Astrocyte (in vitro differentiated cells and primary cell): ENCODE data around the gene IFITM2. TPM values are rescaled to one million over a fixed set of nuclear protein-coding genes. Genes with fewer than 3 reads are reported as not detected.
"Not testable (repeated sequence)": the region's sequence is repeated elsewhere in the genome, so short reads cannot be mapped to it uniquely, and the experiment has no call there.

Experiments
- DNase-seq: peaks from one replicate; pipeline ENCODE4 v3.0.0-alpha.2; 2010; ENCODE audit warnings: low read depth
- FAIRE-seq: peaks from 2 replicates; lab custom pipeline; 2011; peaks lifted over from hg19 to GRCh38; lab: Jason Lieb, UNC
- H2AFZ ChIP-seq: 2 replicates; pipeline ENCODE4 v1.6.0; 2012; ENCODE audit warnings: low read depth, low read length, inconsistent platforms
- H3K27ac ChIP-seq: 2 replicates; pipeline ENCODE4 v1.5.1; 2011; ENCODE audit warnings: low read depth, low read length, inconsistent platforms
- H3K27me3 ChIP-seq: 2 replicates; pipeline ENCODE4 v1.6.0; 2011; ENCODE audit warnings: low read length, inconsistent platforms; ENCODE audit not compliant: insufficient read depth
- H3K36me3 ChIP-seq: 2 replicates; pipeline ENCODE4 v1.5.1; 2011; ENCODE audit warnings: low read length, inconsistent platforms; ENCODE audit not compliant: insufficient read depth
- H3K4me1 ChIP-seq: 2 replicates; pipeline ENCODE4 v1.5.1; 2011; ENCODE audit warnings: low read length, inconsistent platforms; ENCODE audit not compliant: insufficient read depth
- H3K4me2 ChIP-seq: 2 replicates; pipeline ENCODE4 v1.6.0; 2012; ENCODE audit warnings: low read length, inconsistent platforms
- H3K4me3 ChIP-seq: 2 replicates; pipeline ENCODE4 v1.5.1; 2011; ENCODE audit warnings: low read depth, mild to moderate bottlenecking, low read length, inconsistent platforms; ENCODE audit not compliant: insufficient read depth
- H3K79me2 ChIP-seq: 2 replicates; pipeline ENCODE4 v1.6.0; 2012; ENCODE audit warnings: mild to moderate bottlenecking, low read length, inconsistent platforms; ENCODE audit not compliant: insufficient read depth
- H3K9ac ChIP-seq: 2 replicates; pipeline ENCODE4 v1.6.0; 2012; ENCODE audit warnings: mild to moderate bottlenecking, low read length, inconsistent platforms
- H3K9me3 ChIP-seq: 2 replicates; pipeline ENCODE4 v1.5.1; 2012; ENCODE audit warnings: low read depth, mild to moderate bottlenecking, low read length, inconsistent platforms; ENCODE audit not compliant: insufficient read depth
- H4K20me1 ChIP-seq: 2 replicates; pipeline ENCODE4 v1.6.0; 2012; ENCODE audit warnings: low read length, inconsistent platforms; ENCODE audit not compliant: insufficient read depth
- H3K27ac Mint-ChIP-seq: one replicate; pipeline ENCODE4 v1.8.0; 2021; ENCODE audit warnings: mild to moderate bottlenecking, mixed read lengths; ENCODE audit not compliant: unreplicated experiment
- H3K27me3 Mint-ChIP-seq: one replicate; pipeline ENCODE4 v1.8.0; 2021; ENCODE audit warnings: low read depth, mixed read lengths; ENCODE audit not compliant: unreplicated experiment
- H3K36me3 Mint-ChIP-seq: one replicate; pipeline ENCODE4 v1.8.0; 2021; ENCODE audit warnings: low read depth, mixed read lengths; ENCODE audit not compliant: unreplicated experiment
- H3K4me1 Mint-ChIP-seq: one replicate; pipeline ENCODE4 v1.8.0; 2021; ENCODE audit warnings: low read depth, mixed read lengths; ENCODE audit not compliant: unreplicated experiment
- H3K4me3 Mint-ChIP-seq: one replicate; pipeline ENCODE4 v1.8.0; 2021; ENCODE audit warnings: mild to moderate bottlenecking, moderate library complexity, mixed read lengths; ENCODE audit not compliant: unreplicated experiment
- H3K9me3 Mint-ChIP-seq: one replicate; pipeline ENCODE4 v1.8.0; 2021; ENCODE audit warnings: mild to moderate bottlenecking, mixed read lengths; ENCODE audit not compliant: unreplicated experiment
- CTCF ChIP-seq: IDR thresholded peaks from 2 replicates; pipeline ENCODE4 v1.5.1; 2011; ENCODE audit warnings: low read depth, mild to moderate bottlenecking, inconsistent platforms, low read length, moderate library complexity; ENCODE audit not compliant: insufficient read depth
- EZH2 ChIP-seq: IDR thresholded peaks from 2 replicates; pipeline ENCODE4 v1.6.1; 2012; ENCODE audit warnings: mild to moderate bottlenecking, low read length, inconsistent platforms; ENCODE audit not compliant: insufficient read depth
- total RNA-seq: library from RNA; stranded (reverse); gene quantifications from 2 replicates; pipeline ENCODE4 v1.2.1, GENCODE V29; 2021

IFITM2 gene
- total RNA-seq, 1 donor from 2014 or later, result 474 TPM

GRCh38 chr11:324156-324555 is 16.5 kb downstream of the IFITM2 start:
- peaks cover 3% of the 10 kb centered on the region for H3K36me3 Mint-ChIP-seq
- Histone ChIP-seq H3K4me1 (peaks cover 15% of the 10 kb centered on the region), H3K4me3 (no peak overlapping the region), H4K20me1 (no peaks in the 10 kb centered on the region), H3K9ac (no peak overlapping the region), H3K9me3 (no peaks in the 10 kb centered on the region), H3K27me3 (no peaks in the 10 kb centered on the region), H3K27ac (no peak overlapping the region), H2AFZ (no peak overlapping the region), H3K79me2 (peaks cover 12% of the 10 kb centered on the region), H3K36me3 (no peaks in the 10 kb centered on the region), H3K4me2 (no peak overlapping the region)
- H3K27me3 Mint-ChIP-seq, result peaks cover 3% of the 10 kb centered on the region
- no peak overlapping the region for H3K4me3 Mint-ChIP-seq
- H3K4me1 Mint-ChIP-seq, result peaks cover 10% of the 10 kb centered on the region
- no peak overlapping the region for H3K27ac Mint-ChIP-seq
- DNase-seq, result no peak
- H3K9me3 Mint-ChIP-seq, result no peaks in the 10 kb centered on the region
- no peak for TF ChIP-seq CTCF
- no peak for TF ChIP-seq EZH2
- no peak for FAIRE-seq

- not testable (repeated sequence) for H3K27me3 Mint-ChIP-seq, H3K4me2 ChIP-seq, H3K79me2 ChIP-seq, H3K27ac ChIP-seq, H3K9me3 Mint-ChIP-seq, H3K9me3 ChIP-seq, H3K36me3 Mint-ChIP-seq, DNase-seq, H3K36me3 ChIP-seq, H3K27ac Mint-ChIP-seq, H3K4me3 Mint-ChIP-seq, FAIRE-seq, H3K27me3 ChIP-seq, H4K20me1 ChIP-seq, H3K9ac ChIP-seq, H2AFZ ChIP-seq, H3K4me3 ChIP-seq
- peaks cover 10% of the 10 kb centered on the region for H3K4me1 Mint-ChIP-seq
- H3K4me1 ChIP-seq, result peaks cover 11% of the 10 kb centered on the region
These were observed 17.2 kb downstream of the IFITM2 start for GRCh38 chr11:324593-325517.

DNA sequence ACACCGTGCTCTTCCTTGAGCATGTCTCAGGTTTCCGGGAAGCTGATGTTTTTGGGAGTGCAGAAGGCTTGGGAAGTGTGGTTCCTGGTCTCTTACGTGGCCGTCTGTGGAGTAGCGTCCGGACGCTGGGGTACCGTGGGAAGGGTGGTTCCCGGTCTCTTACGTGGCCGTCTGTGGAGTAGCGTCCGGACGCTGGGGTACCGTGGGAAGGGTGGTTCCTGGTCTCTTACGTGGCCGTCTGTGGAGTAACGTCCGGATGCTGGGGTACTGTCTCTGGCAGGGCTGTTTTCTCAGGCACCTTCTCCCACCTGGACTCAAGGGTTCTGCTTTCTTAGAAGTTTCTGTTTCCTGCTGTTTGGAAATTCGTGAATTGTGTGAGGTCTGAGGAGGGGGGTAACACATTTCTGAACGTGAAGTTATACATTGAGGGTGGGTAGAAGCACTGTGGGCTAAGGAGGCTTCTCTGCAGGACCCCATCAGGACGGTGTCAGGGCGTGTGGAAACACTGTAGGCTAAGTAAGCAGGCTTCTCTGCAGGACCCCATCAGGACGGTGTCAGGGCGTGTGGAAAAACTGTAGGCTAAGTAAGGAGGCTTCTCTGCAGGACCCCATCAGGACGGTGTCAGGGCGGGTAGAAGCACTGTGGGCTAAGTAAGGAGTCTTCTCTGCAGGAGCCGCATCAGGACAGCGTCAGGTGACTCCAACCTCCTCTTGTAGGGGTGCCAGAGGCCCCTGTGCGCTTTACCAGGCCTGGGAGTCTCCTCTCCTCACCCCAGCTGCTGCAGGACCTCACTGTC is 18.4 kb downstream of the IFITM2 start:
- H3K4me1 Mint-ChIP-seq, result peaks cover 4% of the 10 kb centered on the region
- TF ChIP-seq CTCF (no peak), EZH2 (no peak)
- H3K36me3 ChIP-seq, result no peaks in the 10 kb centered on the region

More for the DNA sequence above, 18.4 kb downstream of the IFITM2 start:
- Mint-ChIP-seq H3K9me3 (no peaks in the 10 kb centered on the region), H3K36me3 (no peaks in the 10 kb centered on the region), H3K27me3 (peaks cover 4% of the 10 kb centered on the region), H3K27ac (no peak overlapping the region), H3K4me3 (peak overlapping the region; percentile 0)
- H3K79me2 ChIP-seq, result no peaks in the 10 kb centered on the region
- no peak overlapping the region for H3K27ac ChIP-seq
- no peak overlapping the region for H3K4me3 ChIP-seq
- no peak for DNase-seq
- no peak overlapping the region for H3K4me2 ChIP-seq
- no peak overlapping the region for H3K9ac ChIP-seq
- H4K20me1 ChIP-seq, result no peaks in the 10 kb centered on the region
- no peak for FAIRE-seq
- no peaks in the 10 kb centered on the region for H3K27me3 ChIP-seq
- no peaks in the 10 kb centered on the region for H3K9me3 ChIP-seq
- no peak overlapping the region for H2AFZ ChIP-seq
- peaks cover 7% of the 10 kb centered on the region for H3K4me1 ChIP-seq
